GM23338 (cell line): ENCODE measurements around the gene RSPH1. TPM values are rescaled to one million over a fixed set of nuclear protein-coding genes. Genes with fewer than 3 reads are reported as not detected.

Source experiments
- ATAC-seq: fragments of 200-7000 bp; cut with Tn5 transposase; 3 replicates; pipeline ENCODE4 v1.9.1; 2020
- DNase-seq: peaks from one replicate; pipeline ENCODE4 v3.0.0-alpha.2; 2015; ENCODE audit warnings: low spot score
- H2AFZ ChIP-seq: fragments of 200-600 bp; sonication (generic); 2 replicates; pipeline ENCODE4 v1.8.0; 2016; ENCODE audit warnings: antibody characterized with exemption, mild to moderate bottlenecking, moderate library complexity
- H3F3A ChIP-seq: fragments of 200-600 bp; sonication (generic); replicated peaks from 2 replicates; pipeline ENCODE4 v1.8.0; 2017; ENCODE audit warnings: antibody characterized with exemption, mixed run types, low read depth
- H3K27ac ChIP-seq: fragments of 200-600 bp; sonication (generic); 2 replicates; pipeline ENCODE4 v1.6.1; 2016; ENCODE audit warnings: low read depth
- H3K27me3 ChIP-seq: fragments of 200-600 bp; sonication (generic); 2 replicates; pipeline ENCODE4 v1.8.0; 2016; ENCODE audit warnings: mild to moderate bottlenecking, mixed run types, moderate library complexity; ENCODE audit not compliant: insufficient read depth
- H3K36me3 ChIP-seq: fragments of 200-600 bp; sonication (generic); 2 replicates; pipeline ENCODE4 v1.8.0; 2016; ENCODE audit warnings: mild to moderate bottlenecking; ENCODE audit not compliant: insufficient read depth
- H3K4me1 ChIP-seq: fragments of 200-600 bp; sonication (generic); 2 replicates; pipeline ENCODE4 v1.8.0; 2016; ENCODE audit warnings: mild to moderate bottlenecking, moderate library complexity; ENCODE audit not compliant: insufficient read depth
- H3K4me2 ChIP-seq: fragments of 200-600 bp; sonication (generic); 2 replicates; pipeline ENCODE4 v1.7.1; 2017; ENCODE audit warnings: mixed run types
- H3K4me3 ChIP-seq: fragments of 200-600 bp; sonication (generic); 2 replicates; pipeline ENCODE4 v1.6.1; 2016; ENCODE audit warnings: mixed run types
- H3K79me2 ChIP-seq: fragments of 200-600 bp; sonication (generic); replicated peaks from 2 replicates; pipeline ENCODE4 v1.8.0; 2017; ENCODE audit warnings: mild to moderate bottlenecking; ENCODE audit not compliant: insufficient read depth
- H3K9me2 ChIP-seq: fragments of 200-600 bp; sonication (generic); 2 replicates; pipeline ENCODE4 v1.8.0; 2017; ENCODE audit not compliant: insufficient read depth
- H4K20me1 ChIP-seq: fragments of 200-600 bp; sonication (generic); replicated peaks from 2 replicates; pipeline ENCODE4 v1.8.0; 2017; ENCODE audit warnings: mild to moderate bottlenecking; ENCODE audit not compliant: insufficient read depth
- H3K27ac Mint-ChIP-seq: 2 replicates; pipeline ENCODE4 v1.8.0; 2020; ENCODE audit warnings: inconsistent platforms, mild to moderate bottlenecking, moderate library complexity, mixed read lengths
- H3K27me3 Mint-ChIP-seq: 3 replicates; pipeline ENCODE4 v1.8.0; 2022; ENCODE audit warnings: low read depth, mild to moderate bottlenecking, moderate library complexity, mixed read lengths, inconsistent platforms; ENCODE audit not compliant: insufficient read depth, poor library complexity
- H3K36me3 Mint-ChIP-seq: 3 replicates; pipeline ENCODE4 v1.8.0; 2021; ENCODE audit warnings: low read depth, mild to moderate bottlenecking, inconsistent platforms, moderate library complexity, mixed read lengths
- H3K4me1 Mint-ChIP-seq: 3 replicates; pipeline ENCODE4 v1.8.0; 2020; ENCODE audit warnings: mild to moderate bottlenecking, inconsistent platforms, mixed read lengths
- H3K4me3 Mint-ChIP-seq: 3 replicates; pipeline ENCODE4 v1.8.0; 2021; ENCODE audit warnings: moderate library complexity, mild to moderate bottlenecking, inconsistent platforms, mixed read lengths
- H3K9me3 Mint-ChIP-seq: 3 replicates; pipeline ENCODE4 v1.8.0; 2020; ENCODE audit warnings: moderate library complexity, mild to moderate bottlenecking, inconsistent platforms, mixed read lengths
- CREB1 ChIP-seq: fragments of 250-450 bp; sonication (Bioruptor Pico); IDR thresholded peaks from 2 replicates; pipeline ENCODE4 v1.5.0; 2020; ENCODE audit warnings: low read depth, mild to moderate bottlenecking, moderate library complexity
- EZH2 ChIP-seq: fragments of 200-600 bp; sonication (generic); IDR thresholded peaks from one replicate; pipeline ENCODE4 v1.8.0; 2017; ENCODE audit warnings: antibody characterized with exemption, mild to moderate bottlenecking, low read depth; ENCODE audit not compliant: unreplicated experiment
- EZH2phosphoT487 ChIP-seq: fragments of 200-600 bp; sonication (generic); IDR thresholded peaks from one replicate; pipeline ENCODE4 v1.8.1; 2018; ENCODE audit warnings: antibody characterized with exemption; ENCODE audit not compliant: unreplicated experiment
- JUNB ChIP-seq: IDR thresholded peaks from one replicate; pipeline ENCODE4 v1.6.1; 2016; ENCODE audit warnings: antibody characterized with exemption; ENCODE audit not compliant: unreplicated experiment
- NANOG ChIP-seq: IDR thresholded peaks from 2 replicates; pipeline ENCODE4 v1.6.1; 2016; ENCODE audit warnings: antibody characterized with exemption, borderline replicate concordance
- POLR2AphosphoS5 ChIP-seq: IDR thresholded peaks from 2 replicates; pipeline ENCODE4 v1.6.1; 2016; ENCODE audit warnings: antibody characterized with exemption, low read depth
- STAT1 ChIP-seq: IDR thresholded peaks from one replicate; pipeline ENCODE4 v1.6.1; 2016; ENCODE audit warnings: antibody characterized with exemption; ENCODE audit not compliant: unreplicated experiment
- ZNF114 ChIP-seq: fragments of 250-450 bp; sonication (Bioruptor Pico); IDR thresholded peaks from 2 replicates; pipeline ENCODE4 v1.5.0; 2020; ENCODE audit warnings: mild to moderate bottlenecking, moderate library complexity
- polyA plus RNA-seq: library from polyadenylated mRNA; unstranded; fragments of >200 nt; fragmentation: Nextera tagmentation; extraction: Ambion mirVana; gene quantifications from 2 replicates; pipeline ENCODE4 v1.2.1, GENCODE V29; 2016
- total RNA-seq: library from RNA; depleted of rRNA; stranded (reverse); fragments of >200 nt; shearing (Covaris generic); gene quantifications from 2 replicates; pipeline ENCODE4 v1.2.3, GENCODE V29; 2014
- TF ChIP-seq, protein P1 (sequence below): fragments of 250-450 bp; sonication (Bioruptor Pico); IDR thresholded peaks from 2 replicates; pipeline ENCODE4 v1.5.0; 2020; ENCODE audit warnings: mild to moderate bottlenecking, moderate library complexity

Gene RSPH1
- total and polyA plus RNA-seq, 2 experiments from 2014 or later: 0.23 TPM; not detected in 1

DNA sequence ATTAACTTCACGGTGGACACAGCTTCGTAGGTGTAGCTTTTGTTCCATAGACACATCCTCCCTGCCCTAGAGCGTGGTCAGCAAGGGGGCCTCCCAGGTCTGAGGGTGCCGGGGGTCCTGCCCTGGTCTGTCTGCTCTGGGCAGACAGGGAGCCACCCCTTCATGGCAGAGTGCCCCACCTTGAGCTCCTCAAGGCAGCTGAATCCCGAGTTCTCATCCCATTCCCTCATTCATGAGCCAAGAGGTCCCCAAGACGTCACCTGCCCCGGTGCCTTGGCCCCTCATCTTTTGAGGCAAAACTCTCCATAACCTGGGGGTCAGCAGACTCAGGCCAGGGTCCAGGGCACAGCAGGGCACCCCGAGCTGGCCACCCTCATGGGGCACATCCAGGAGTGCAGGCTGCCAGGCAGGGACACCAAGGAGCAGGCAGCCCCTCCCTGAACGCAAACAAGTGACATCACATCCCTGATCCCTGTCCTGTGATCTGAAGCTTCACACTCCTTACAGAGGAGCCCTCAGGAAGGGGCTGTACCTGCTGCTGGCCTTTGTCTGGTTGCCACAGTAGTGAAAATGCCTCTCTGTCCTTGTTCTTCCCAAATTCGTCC, 69.0 kb downstream of the RSPH1 start (continued):
- TF ChIP-seq, protein P1, sequence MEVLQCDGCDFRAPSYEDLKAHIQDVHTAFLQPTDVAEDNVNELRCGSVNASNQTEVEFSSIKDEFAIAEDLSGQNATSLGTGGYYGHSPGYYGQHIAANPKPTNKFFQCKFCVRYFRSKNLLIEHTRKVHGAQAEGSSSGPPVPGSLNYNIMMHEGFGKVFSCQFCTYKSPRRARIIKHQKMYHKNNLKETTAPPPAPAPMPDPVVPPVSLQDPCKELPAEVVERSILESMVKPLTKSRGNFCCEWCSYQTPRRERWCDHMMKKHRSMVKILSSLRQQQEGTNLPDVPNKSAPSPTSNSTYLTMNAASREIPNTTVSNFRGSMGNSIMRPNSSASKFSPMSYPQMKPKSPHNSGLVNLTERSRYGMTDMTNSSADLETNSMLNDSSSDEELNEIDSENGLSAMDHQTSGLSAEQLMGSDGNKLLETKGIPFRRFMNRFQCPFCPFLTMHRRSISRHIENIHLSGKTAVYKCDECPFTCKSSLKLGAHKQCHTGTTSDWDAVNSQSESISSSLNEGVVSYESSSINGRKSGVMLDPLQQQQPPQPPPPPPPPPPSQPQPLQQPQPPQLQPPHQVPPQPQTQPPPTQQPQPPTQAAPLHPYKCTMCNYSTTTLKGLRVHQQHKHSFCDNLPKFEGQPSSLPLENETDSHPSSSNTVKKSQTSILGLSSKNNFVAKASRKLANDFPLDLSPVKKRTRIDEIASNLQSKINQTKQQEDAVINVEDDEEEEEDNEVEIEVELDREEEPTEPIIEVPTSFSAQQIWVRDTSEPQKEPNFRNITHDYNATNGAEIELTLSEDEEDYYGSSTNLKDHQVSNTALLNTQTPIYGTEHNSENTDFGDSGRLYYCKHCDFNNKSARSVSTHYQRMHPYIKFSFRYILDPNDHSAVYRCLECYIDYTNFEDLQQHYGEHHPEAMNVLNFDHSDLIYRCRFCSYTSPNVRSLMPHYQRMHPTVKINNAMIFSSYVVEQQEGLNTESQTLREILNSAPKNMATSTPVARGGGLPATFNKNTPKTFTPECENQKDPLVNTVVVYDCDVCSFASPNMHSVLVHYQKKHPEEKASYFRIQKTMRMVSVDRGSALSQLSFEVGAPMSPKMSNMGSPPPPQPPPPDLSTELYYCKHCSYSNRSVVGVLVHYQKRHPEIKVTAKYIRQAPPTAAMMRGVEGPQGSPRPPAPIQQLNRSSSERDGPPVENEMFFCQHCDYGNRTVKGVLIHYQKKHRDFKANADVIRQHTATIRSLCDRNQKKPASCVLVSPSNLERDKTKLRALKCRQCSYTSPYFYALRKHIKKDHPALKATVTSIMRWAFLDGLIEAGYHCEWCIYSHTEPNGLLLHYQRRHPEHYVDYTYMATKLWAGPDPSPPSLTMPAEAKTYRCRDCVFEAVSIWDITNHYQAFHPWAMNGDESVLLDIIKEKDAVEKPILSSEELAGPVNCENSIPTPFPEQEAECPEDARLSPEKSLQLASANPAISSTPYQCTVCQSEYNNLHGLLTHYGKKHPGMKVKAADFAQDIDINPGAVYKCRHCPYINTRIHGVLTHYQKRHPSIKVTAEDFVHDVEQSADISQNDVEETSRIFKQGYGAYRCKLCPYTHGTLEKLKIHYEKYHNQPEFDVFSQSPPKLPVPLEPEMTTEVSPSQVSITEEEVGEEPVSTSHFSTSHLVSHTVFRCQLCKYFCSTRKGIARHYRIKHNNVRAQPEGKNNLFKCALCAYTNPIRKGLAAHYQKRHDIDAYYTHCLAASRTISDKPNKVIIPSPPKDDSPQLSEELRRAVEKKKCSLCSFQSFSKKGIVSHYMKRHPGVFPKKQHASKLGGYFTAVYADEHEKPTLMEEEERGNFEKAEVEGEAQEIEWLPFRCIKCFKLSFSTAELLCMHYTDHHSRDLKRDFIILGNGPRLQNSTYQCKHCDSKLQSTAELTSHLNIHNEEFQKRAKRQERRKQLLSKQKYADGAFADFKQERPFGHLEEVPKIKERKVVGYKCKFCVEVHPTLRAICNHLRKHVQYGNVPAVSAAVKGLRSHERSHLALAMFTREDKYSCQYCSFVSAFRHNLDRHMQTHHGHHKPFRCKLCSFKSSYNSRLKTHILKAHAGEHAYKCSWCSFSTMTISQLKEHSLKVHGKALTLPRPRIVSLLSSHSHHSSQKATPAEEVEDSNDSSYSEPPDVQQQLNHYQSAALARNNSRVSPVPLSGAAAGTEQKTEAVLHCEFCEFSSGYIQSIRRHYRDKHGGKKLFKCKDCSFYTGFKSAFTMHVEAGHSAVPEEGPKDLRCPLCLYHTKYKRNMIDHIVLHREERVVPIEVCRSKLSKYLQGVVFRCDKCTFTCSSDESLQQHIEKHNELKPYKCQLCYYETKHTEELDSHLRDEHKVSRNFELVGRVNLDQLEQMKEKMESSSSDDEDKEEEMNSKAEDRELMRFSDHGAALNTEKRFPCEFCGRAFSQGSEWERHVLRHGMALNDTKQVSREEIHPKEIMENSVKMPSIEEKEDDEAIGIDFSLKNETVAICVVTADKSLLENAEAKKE: no peak
- no peak for TF ChIP-seq STAT1
- no peak for TF ChIP-seq EZH2
- TF ChIP-seq JUNB: no peak
- no peak for TF ChIP-seq CREB1 (CRISPR knock-in tag)
- no peak for TF ChIP-seq ZNF114 (CRISPR knock-in tag)

DNA sequence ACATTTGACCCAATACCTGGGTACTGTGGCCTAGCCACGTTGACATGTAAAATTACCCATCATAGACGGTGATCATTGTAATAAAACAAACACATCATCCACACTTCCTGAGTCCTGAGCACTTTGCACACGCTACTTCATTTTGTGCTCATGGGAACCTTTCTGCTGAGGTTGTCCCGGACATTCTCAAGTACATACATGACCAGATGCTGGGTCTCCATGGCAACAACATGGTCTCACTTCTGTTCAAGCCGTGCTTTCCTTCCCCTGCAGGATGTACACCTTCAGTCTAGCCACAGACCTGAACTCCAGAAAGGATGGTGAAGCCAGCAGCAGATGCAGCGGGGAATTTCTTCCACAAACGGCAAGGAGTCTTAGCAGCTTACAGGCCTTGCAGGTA, 69.6 kb downstream of the RSPH1 start:
- H3K4me3 Mint-ChIP-seq: no peak overlapping the region
- H3K4me1 Mint-ChIP-seq: no peaks in the 10 kb centered on the region
- no peak for ATAC-seq
- H3F3A ChIP-seq: no peaks in the 10 kb centered on the region
- no peak overlapping the region for H3K4me3 ChIP-seq
- no peaks in the 10 kb centered on the region for H3K36me3 ChIP-seq
- no peaks in the 10 kb centered on the region for H3K4me1 ChIP-seq
- H3K9me2 ChIP-seq: no peaks in the 10 kb centered on the region
- DNase-seq: no peak
- no peaks in the 10 kb centered on the region for H3K27me3 ChIP-seq
- H3K9me3 Mint-ChIP-seq: 0 out of 3 replicates have a peak, but pooled peaks cover 1% of the 10 kb centered on the region
- no peak overlapping the region for H2AFZ ChIP-seq
- H3K27me3 Mint-ChIP-seq: peaks cover 4% of the 10 kb centered on the region
- no peaks in the 10 kb centered on the region for H4K20me1 ChIP-seq
- H3K27ac ChIP-seq: no peak overlapping the region
- no peak overlapping the region for H3K27ac Mint-ChIP-seq
- H3K4me2 ChIP-seq: no peak overlapping the region
- no peaks in the 10 kb centered on the region for H3K36me3 Mint-ChIP-seq
- H3K79me2 ChIP-seq: no peaks in the 10 kb centered on the region
- TF ChIP-seq, protein P1: no peak
- TF ChIP-seq NANOG (no peak), ZNF114 (CRISPR knock-in tag) (no peak), EZH2 (no peak), POLR2AphosphoS5 (no peak), CREB1 (CRISPR knock-in tag) (no peak), EZH2phosphoT487 (no peak)
